IPS DF 6.9 (cell line): ENCODE results near the gene TSPAN5.

ENCODE experiments used
- DNase-seq: peaks from one replicate; pipeline ENCODE4 v3.0.0-alpha.2; 2013; ENCODE audit warnings: low read depth, low spot score
- H3K27ac ChIP-seq: one replicate; pipeline ENCODE4 v1.5.1; 2013; ENCODE audit warnings: low read length, control low read depth
- H3K27me3 ChIP-seq: 2 replicates; pipeline ENCODE4 v1.6.1; 2013; ENCODE audit warnings: mild to moderate bottlenecking, low read length; ENCODE audit not compliant: control insufficient read depth, insufficient read depth
- H3K36me3 ChIP-seq: 2 replicates; pipeline ENCODE4 v1.6.1; 2013; ENCODE audit warnings: low read length; ENCODE audit not compliant: control insufficient read depth, insufficient read depth
- H3K4me1 ChIP-seq: 2 replicates; pipeline ENCODE4 v1.6.1; 2013; ENCODE audit warnings: low read length; ENCODE audit not compliant: control insufficient read depth, insufficient read depth
- H3K4me3 ChIP-seq: 2 replicates; pipeline ENCODE4 v1.5.1; 2013; ENCODE audit warnings: mild to moderate bottlenecking, low read length
- H3K9me3 ChIP-seq: 2 replicates; pipeline ENCODE4 v1.6.1; 2013; ENCODE audit warnings: low read length, inconsistent platforms; ENCODE audit not compliant: control insufficient read depth, insufficient read depth
- WGBS: extraction: QIAGEN DNeasy Blood & Tissue Kit; methylation state at CpG from one replicate; pipeline ENCODE4 v1.1.7; 2013; ENCODE audit warnings: mixed read lengths, missing lambda C conversion rate; ENCODE audit not compliant: insufficient read length, insufficient coverage; 5-methylcytosine and 5-hydroxymethylcytosine counted together

TSPAN5 gene

DNA sequence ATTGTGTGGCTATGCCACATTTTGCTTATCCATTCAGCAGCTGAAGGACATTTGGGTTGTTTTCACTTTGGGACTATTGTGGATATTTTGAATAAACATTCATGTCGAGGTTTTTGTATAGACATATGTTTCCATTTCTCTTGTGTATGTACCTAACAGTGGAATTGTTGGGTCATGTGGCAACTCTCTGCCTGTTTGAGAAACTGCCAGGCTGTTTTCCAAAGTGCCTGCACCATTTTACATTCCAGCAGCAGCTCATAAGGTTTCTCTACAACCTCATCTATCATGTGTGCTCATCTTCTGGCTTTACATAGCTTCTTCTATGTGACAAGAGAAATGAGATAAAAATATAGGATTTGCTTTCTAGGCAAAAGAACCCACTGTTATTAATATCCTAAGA is 29.5 kb upstream of the TSPAN5 start:
- no peak overlapping the region for H3K27ac ChIP-seq

DNA sequence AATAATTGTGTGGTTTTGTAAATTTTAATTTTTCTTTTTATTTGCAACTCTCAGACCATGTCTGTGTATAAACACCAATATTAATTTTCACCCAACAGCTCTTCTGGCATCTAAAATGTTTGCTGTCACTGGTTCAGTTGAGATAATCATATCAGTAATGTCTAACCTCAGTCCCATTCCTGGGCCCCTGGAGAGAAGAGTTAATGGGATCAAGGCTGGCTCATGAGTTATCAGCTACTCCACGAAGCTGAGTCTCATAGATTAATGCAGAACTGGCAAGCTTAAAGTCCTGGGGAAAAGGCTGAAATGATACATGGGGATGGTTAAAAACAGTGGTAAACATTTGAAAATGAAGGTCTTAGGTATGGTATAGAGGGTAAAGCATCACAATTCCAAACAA is 28.4 kb upstream of the TSPAN5 start:
- no peaks in the 10 kb centered on the region for H3K27me3 ChIP-seq
- H3K4me3 ChIP-seq: no peak overlapping the region
- DNase-seq: no peak
- no peak overlapping the region for H3K27ac ChIP-seq
- no peaks in the 10 kb centered on the region for H3K4me1 ChIP-seq
- H3K9me3 ChIP-seq: no peaks in the 10 kb centered on the region
- H3K36me3 ChIP-seq: no peaks in the 10 kb centered on the region
- WGBS: no CpG with 5 or more reads among the region's 1 CpG

More for the DNA sequence above, 29.5 kb upstream of the TSPAN5 start:
- WGBS: no CpG with 5 or more reads among the region's 1 CpG
- Histone ChIP-seq H3K4me1 (no peaks in the 10 kb centered on the region), H3K36me3 (no peaks in the 10 kb centered on the region), H3K27me3 (no peaks in the 10 kb centered on the region), H3K9me3 (no peaks in the 10 kb centered on the region), H3K4me3 (no peak overlapping the region)
- no peak for DNase-seq

DNA sequence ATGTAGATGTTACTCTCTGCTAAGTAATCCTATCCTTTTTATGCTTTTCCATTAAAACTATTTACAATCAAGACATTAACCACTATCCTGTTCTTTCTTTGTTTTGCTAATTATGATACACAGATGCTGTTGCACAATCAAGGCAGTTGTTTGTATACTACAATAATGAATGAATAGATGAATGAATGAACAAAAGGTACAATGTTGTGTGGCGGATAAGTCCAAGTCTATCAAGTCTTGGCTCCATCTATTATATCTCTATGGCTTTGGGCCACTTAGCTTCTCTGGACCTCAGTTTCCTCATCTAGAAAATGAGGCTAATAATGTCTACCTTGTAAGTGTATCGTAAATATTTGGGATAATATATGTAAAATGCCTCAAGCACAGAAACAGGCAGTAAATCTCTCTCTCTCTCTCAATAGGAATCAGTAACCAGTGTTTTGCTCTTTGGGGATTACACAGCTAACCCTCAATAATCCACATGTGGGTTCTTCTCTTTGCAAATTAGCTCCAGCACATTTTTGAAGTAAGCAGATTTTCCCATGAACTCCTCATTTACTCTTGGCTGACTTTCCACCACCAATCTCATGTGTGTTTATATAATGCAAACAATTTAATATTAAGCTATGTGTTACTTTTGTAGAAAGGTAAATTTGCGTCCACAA is 27.8 kb upstream of the TSPAN5 start:
- H3K9me3 ChIP-seq: no peaks in the 10 kb centered on the region

DNA sequence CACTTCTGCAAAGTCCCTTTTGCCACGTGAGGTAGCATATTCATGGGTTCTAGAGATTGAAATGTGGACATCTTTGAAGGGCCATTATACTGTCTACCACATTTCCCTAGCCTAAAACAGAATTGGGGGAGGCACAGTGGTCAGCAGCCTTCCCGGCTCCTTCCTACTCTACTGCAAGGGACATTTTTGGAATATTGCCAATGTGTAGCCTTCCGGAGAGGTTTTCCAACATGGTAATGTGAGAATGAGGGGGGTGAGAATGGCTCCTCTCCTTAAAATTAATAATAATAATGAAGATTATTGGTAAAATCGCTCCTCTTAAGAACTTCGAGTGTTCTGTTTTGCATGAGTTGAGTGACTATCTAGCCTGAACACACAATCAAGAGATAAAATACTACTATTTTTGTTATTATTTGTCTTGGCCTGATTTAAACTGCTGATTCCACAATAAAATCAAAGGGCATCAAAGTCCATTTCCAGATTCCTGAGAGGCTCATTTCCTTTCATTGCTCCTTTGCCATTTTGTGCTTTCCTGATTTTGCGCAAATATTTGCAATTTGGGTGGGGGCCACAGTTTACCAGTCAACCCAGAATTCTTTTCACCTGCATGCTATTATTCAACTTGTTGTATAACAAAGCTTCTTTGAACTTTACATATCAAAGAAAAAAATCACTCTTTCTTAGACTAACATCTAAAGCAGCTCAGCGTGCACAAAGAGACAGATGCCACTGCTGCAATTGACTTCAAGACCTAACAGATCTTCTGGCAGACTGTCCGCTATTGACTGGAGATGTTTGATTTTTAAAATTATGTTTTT is 27.0 kb upstream of the TSPAN5 start:
- Histone ChIP-seq H3K36me3 (no peaks in the 10 kb centered on the region), H3K4me3 (no peak overlapping the region), H3K4me1 (no peaks in the 10 kb centered on the region), H3K9me3 (no peaks in the 10 kb centered on the region), H3K27ac (no peak overlapping the region), H3K27me3 (no peaks in the 10 kb centered on the region)
- no peak for DNase-seq
- no CpG with 5 or more reads among the region's 8 CpGs for WGBS

More for the DNA sequence above, 27.8 kb upstream of the TSPAN5 start:
- Histone ChIP-seq H3K27ac (no peak overlapping the region), H3K4me3 (no peak overlapping the region), H3K36me3 (no peaks in the 10 kb centered on the region), H3K27me3 (no peaks in the 10 kb centered on the region), H3K4me1 (no peaks in the 10 kb centered on the region)
- WGBS: no CpG with 5 or more reads among the region's 3 CpGs
- DNase-seq: no peak

DNA sequence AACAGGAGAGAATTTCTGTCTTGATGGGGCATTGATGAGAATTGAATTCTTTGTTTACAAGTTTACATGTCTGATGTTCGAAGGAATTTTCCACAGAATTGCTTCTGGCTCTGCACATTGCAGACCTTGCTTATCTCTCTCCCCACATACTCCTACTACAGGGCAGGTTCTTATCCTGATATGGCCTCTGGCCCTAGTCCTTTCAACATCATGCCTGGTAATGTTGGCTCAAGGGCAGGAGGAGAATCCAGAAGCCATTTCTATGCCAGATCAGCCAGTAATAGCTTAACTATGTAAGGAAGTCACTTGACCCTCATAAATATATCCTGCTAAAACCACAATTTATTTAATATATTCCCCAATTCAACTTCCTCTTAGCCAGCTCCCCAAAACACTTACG is 24.3 kb upstream of the TSPAN5 start:
- Histone ChIP-seq H3K27me3 (no peaks in the 10 kb centered on the region), H3K4me3 (no peak overlapping the region), H3K36me3 (no peaks in the 10 kb centered on the region), H3K9me3 (no peaks in the 10 kb centered on the region), H3K4me1 (no peaks in the 10 kb centered on the region), H3K27ac (no peak overlapping the region)
- 100% methylated on average over 1 of the region's 2 CpGs for WGBS
- no peak for DNase-seq

DNA sequence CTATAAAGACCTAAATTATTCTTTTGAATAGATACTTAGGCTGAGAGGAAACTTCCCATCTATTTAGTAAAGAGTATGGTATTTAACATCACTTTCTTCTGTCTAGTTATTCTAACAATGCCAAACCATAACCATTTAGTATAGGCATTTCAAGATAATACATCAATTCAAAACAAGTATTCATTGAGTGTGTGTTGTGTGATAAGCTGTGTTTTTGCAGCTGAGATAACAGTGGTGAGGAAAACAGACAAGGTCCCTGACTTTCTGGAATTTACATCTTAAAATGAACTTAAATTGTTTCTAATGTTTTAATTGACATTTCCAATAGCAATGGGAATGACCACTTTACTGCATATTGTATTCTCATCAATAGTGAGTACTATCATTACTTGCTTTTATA is 22.4 kb upstream of the TSPAN5 start:
- DNase-seq: no peak
- Histone ChIP-seq H3K4me3 (no peak overlapping the region), H3K27ac (no peak overlapping the region), H3K36me3 (no peaks in the 10 kb centered on the region), H3K9me3 (no peaks in the 10 kb centered on the region), H3K4me1 (no peaks in the 10 kb centered on the region), H3K27me3 (no peaks in the 10 kb centered on the region)

DNA sequence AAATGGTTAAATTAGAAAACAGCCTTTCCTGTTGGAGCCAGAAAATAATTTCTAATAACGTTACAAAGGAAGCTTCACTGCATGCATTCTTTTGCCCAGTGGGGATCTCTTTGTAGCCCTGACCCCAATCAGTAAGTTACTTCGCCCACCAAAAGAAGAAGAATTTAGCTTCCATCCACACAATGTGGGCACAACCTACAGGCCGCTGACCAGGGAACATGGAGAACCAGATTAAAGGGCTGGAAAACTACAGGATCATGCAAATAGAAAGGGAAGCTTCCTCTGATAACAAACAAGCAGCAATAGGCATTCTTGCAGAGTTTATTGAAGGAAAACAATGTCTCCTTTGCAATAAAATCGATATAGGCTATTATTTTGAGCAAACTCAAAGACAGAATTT is 21.3 kb upstream of the TSPAN5 start:
- H3K4me1 ChIP-seq: no peaks in the 10 kb centered on the region
- no peak for DNase-seq
- H3K4me3 ChIP-seq: no peak overlapping the region
- H3K36me3 ChIP-seq: no peaks in the 10 kb centered on the region
- no peak overlapping the region for H3K27ac ChIP-seq
- WGBS: no CpG with 5 or more reads among the region's 4 CpGs
- no peaks in the 10 kb centered on the region for H3K27me3 ChIP-seq
- H3K9me3 ChIP-seq: no peaks in the 10 kb centered on the region

DNA sequence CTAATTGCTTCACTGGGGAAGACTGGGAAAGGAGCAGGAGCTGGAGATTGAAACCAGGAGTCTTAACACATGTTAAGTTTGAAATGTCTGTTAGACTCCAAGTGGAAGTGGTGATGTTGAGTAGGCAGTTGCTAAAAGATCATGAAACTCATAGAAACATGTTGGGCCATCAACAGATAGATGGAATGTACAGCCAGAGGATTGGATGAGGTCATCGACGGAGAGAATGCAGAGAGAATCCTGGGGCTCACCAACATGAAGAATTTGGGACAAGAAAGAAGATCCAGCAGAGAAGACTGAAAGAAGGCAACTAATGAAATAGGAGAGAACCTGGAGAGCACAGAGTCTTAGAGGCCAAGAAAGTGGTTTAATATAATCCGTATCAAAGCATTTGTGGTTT is 19.4 kb upstream of the TSPAN5 start:
- Histone ChIP-seq H3K27ac (no peak overlapping the region), H3K4me1 (no peaks in the 10 kb centered on the region), H3K4me3 (no peak overlapping the region), H3K9me3 (no peaks in the 10 kb centered on the region), H3K36me3 (no peaks in the 10 kb centered on the region), H3K27me3 (no peaks in the 10 kb centered on the region)
- no CpG with 5 or more reads among the region's 3 CpGs for WGBS
- no peak for DNase-seq

DNA sequence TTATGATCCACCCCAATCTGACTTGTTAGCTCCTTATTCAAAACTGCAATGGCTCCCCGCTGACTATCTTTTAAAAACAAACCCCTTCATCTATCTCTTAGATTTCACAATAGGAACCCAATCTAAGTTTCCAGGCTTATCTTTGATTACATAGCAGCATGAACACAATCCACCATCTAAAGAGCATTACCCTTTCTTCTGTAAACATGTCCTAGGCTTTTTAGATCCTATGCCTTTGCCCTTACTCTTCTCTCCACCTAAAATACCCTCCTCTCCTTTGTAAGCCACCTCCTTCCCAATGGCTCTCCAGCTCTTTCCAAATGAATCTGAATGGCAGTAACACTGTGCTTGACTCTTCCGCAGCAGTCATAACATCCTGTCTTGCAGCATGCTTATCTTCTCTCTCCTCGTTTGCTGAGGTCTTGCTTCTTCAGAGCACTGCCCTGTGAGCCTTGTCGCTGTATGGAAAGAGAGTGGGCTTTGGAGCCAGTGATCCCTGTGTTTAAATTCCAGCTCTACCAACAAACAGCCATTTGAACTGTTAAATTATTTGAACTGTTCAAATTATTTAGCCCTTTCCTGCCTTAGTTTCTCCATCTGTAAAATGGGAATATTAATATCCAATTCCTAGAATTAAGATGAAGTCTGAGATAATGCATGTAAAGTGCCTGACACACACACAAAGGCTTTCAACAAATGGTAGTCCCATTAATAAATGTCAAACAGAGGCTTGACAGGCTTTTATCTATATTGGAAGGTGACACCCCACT is 16.2 kb upstream of the TSPAN5 start:
- Histone ChIP-seq H3K27me3 (no peaks in the 10 kb centered on the region), H3K36me3 (no peaks in the 10 kb centered on the region), H3K9me3 (no peaks in the 10 kb centered on the region), H3K4me3 (no peak overlapping the region), H3K4me1 (no peaks in the 10 kb centered on the region), H3K27ac (no peak overlapping the region)
- no peak for DNase-seq
- whole genome bisulfite sequencing: 100% methylated on average over 1 of the region's 4 CpGs

DNA sequence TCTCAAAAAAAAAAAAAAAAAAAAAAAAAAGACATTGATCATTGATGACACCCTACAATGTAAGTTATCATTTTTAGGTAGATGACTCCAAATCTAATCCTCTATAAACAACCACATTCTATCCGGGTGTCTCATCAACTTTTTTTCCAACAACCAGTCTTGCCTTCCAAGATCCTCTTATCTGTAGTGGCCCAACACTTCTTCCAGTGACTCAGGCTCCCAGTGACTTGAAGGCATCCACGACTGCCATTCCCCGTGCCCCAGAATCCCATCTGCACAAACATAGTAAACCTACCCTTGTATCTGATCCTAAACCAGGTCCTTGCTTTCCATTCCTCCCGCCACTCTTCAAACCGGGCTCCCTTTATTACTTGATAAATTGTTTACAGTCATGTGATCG is 15.6 kb upstream of the TSPAN5 start:
- H3K27ac ChIP-seq: no peak overlapping the region
- no peak for DNase-seq
- no CpG with 5 or more reads among the region's 6 CpGs for WGBS
- H3K9me3 ChIP-seq: no peaks in the 10 kb centered on the region
- H3K4me1 ChIP-seq: no peaks in the 10 kb centered on the region
- H3K36me3 ChIP-seq: no peaks in the 10 kb centered on the region
- H3K4me3 ChIP-seq: no peak overlapping the region
- H3K27me3 ChIP-seq: no peaks in the 10 kb centered on the region
